DND-41 (cell line): Measurements from ENCODE around the gene C9orf50.

Experiments
- CTCF ChIP-seq: IDR thresholded peaks from 2 replicates; pipeline ENCODE4 v1.5.1; 2012; ENCODE audit warnings: borderline replicate concordance, low read length, moderate library complexity, mild to moderate bottlenecking; ENCODE audit not compliant: poor library complexity, severe bottlenecking; ENCODE audit errors: extremely low read depth
- EZH2 ChIP-seq: IDR thresholded peaks from 3 replicates; pipeline ENCODE4 v1.6.1; 2012; ENCODE audit warnings: borderline replicate concordance, low read depth, mild to moderate bottlenecking, moderate library complexity, low read length, inconsistent platforms; ENCODE audit not compliant: severe bottlenecking

GRCh38 chr9:129655154-129655553 is 34.3 kb upstream of the C9orf50 start:
- no peak for TF ChIP-seq CTCF
- TF ChIP-seq EZH2: no peak
